B cell (primary cell): ENCODE measurements around the gene RCAN3.

Experiments
- CTCF ChIP-seq: fragments of 200-600 bp; IDR thresholded peaks from one replicate; pipeline ENCODE4 v1.8.0; 2022; ENCODE audit warnings: antibody characterized with exemption, mild to moderate bottlenecking
- EZH2 ChIP-seq: IDR thresholded peaks from 2 replicates; pipeline ENCODE4 v1.6.1; 2012; ENCODE audit warnings: borderline replicate concordance, low read depth, mild to moderate bottlenecking, moderate library complexity, low read length; ENCODE audit not compliant: insufficient read depth, poor library complexity, severe bottlenecking

GRCh38 chr1:24540906-24541710, 38.5 kb downstream of the RCAN3 start:
- TF ChIP-seq CTCF = no peak
- TF ChIP-seq EZH2 = no peak
